ENCODE measurements around the gene LPCAT2.

The LPCAT2 gene, protein sequence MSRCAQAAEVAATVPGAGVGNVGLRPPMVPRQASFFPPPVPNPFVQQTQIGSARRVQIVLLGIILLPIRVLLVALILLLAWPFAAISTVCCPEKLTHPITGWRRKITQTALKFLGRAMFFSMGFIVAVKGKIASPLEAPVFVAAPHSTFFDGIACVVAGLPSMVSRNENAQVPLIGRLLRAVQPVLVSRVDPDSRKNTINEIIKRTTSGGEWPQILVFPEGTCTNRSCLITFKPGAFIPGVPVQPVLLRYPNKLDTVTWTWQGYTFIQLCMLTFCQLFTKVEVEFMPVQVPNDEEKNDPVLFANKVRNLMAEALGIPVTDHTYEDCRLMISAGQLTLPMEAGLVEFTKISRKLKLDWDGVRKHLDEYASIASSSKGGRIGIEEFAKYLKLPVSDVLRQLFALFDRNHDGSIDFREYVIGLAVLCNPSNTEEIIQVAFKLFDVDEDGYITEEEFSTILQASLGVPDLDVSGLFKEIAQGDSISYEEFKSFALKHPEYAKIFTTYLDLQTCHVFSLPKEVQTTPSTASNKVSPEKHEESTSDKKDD

DNA sequence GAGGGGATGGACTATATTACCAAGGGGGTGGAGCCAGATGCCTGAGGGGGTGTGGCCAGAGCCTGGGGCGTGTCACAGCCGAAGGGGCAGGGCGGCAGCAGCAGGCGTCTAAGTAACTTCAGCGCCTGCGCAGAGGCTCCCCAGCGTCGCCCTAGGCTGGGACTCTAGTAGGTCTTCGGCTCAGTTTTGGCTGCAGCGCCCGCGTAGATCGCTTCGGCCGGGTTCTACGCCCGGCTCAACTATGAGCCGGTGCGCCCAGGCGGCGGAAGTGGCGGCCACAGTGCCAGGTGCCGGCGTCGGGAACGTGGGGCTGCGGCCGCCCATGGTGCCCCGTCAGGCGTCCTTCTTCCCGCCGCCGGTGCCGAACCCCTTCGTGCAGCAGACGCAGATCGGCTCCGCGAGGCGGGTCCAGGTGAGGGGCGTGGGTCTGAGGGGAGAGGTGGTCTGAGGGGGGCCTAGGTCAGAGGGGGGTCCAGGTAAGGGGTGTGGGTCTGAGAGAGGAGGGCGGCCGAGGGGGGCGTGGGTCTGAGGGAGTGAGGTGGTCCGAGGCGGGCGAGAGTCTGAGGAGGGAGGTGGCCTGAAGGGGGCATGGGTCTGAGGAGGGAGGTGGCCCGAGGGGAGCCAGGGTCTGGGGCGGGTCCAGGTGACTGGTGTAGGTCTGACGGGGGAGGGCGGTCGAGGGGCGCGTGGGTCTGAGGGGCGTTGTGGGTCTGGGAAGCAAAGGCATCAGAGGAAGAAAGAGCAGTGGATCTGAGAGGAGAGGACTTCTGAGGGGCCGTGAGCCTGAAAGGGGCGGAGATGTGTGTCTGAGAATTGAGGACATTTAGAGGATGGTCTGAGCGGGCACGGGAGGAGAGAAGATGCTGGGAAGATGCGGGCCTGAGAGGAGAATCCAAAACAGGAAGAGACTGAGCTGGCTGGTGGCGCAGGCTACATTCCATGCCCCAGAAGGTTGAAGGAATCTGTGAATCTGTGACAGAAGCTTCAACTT lies at the start of gene LPCAT2:
Gene LPCAT2 (plus strand): TSS at position 132 of the 991 bp plus-strand sequence. CDS start 110 bp downstream, at position 242.
- peak; percentile 68 for DNase-seq

GRCh38 chr16:55462241-55462640 lies 46.6 kb upstream of the LPCAT2 start:
- DNase-seq: no peak

- DNase-seq: no peak
Observed at GRCh38 chr16:55464375-55464774, 44.5 kb upstream of the LPCAT2 start.

DNA sequence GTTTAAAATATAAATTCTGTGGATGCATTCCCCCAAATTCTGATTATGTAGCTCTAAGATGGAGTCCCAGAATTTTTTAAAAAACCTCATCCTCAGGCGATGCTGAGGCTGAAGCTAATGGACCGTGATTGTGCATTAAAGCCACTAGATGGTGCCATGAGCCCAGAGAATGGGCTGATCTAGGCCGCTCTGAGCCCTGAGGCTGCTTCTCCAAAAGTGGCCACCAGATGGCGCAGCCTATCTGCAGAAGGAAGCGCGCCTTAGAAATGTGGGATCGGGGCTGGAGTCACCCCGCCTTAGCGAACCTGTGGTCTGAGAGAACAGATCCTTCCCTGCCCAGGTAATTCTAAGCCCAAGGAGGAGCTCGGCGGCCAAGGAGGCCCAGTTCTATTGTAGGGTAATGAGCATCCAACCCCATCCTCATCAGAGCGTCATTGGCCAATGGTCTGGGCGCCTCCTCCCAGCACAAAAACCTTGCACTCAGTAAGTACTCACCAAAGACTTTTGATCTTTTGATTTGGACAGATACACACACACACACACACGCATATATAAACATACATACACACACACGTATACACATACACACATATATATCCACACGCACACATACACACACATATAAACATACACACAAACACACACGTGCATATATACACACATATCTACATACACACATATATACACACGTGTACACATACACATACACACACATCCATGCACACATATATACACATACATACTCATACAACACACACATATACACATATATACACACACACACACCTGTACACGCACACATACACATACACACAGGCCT lies 43.6 kb upstream of the LPCAT2 start:
- DNase-seq: peak; percentile 74

DNA sequence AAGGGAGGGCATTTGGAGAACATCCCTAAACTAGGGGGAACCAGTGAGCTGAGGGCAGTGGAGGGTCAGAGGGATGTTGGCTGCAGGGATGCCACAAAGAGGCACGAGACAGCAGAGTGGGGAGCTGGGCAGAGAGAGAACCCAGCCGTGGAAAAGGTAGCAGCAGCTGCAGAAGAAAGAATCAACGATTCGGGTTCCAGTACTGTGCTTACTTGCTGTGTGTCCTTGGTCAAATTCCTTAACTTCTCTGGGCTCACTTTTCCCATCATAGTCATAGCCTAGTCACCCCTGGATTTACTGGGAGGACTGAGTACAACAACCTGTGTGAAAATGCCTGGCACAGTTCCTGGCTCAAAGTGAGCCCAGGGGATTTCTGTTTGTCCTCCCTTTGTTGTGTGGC lies 42.7 kb upstream of the LPCAT2 start:
- DNase-seq: no peak

DNA sequence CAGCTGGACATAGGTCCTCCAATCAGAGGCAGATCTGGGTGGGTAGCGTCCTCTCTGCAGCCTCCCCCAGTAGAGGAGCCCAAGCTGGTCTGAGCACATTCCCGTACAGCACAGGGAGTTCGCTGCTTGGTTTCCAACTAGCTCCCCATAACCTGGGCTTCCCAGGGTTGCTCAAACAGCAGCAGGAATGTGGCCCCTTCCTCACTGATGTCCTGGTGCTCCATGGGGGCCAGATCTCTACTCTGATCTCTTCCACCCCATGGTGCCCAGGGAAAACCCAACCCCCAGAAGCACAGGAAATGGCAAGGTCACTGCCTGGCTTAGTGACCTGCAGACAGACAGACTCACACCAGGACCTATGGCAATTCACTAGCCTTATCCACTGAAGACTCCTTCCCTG lies 41.0 kb upstream of the LPCAT2 start:
- no peak for DNase-seq

DNA sequence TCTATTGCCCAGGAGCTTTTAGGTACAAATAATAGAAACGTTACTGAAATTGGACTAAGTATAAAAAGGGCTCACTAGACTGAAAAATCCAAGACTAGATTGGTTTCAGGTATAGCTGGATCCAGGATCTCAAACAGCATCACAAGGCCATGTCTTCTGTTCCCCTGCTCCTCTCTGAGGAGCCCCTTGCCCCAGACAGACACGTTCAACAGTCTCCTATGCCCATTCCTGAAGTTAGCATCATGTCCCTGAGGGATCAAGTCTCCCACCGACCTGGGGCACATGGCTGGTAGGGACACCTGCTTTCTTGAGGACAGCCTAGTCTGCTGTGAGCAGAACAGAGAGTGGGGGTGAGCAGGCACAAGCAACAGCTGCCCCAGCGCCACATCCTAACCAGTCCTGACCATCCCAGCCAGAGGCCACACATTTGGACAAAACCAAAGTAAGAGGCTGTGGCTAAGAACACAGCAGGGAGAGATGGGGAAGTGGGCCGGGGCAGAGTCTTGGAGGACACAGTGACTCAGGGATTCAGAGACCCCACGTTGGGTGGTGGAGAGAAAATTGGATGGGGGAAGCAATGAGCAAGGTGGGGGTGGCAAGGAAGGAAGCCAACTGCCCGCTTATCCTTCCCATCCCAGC lies 40.4 kb upstream of the LPCAT2 start:
- no peak for DNase-seq

DNA sequence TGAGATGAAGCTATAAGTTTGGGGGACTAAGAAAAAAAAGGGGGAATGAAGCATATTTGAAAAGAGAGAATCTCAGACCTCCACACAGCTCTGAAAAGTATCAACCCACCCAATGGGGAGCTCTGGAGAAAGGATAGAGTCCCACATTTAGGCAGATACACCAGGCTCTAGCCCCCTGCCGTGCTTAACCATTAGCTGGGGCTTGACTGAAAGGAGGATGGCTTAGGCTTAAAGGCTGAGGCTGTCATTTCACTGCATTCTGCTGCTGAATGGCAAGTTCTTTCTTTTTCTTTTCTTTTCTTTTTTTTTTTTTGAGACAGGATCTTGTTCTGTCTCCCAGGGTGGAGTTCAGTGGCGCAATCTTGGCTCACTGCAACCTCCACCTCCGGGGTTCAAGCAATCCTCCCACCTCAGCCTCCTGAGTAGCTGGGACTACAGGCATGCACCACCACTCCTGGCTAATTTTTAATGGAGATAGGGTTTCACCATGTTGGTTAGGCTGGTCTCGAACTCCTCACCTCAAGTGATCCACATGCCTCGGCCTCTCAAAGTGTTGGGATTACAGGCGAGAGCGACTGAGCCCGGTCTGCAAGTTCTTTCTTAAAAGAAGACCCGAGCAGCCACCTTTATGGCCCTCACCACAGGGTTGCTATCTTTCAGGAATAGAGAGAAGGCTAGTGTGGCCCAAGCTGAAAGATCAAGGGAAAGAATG lies 38.9 kb upstream of the LPCAT2 start:
- DNase-seq: no peak

DNA sequence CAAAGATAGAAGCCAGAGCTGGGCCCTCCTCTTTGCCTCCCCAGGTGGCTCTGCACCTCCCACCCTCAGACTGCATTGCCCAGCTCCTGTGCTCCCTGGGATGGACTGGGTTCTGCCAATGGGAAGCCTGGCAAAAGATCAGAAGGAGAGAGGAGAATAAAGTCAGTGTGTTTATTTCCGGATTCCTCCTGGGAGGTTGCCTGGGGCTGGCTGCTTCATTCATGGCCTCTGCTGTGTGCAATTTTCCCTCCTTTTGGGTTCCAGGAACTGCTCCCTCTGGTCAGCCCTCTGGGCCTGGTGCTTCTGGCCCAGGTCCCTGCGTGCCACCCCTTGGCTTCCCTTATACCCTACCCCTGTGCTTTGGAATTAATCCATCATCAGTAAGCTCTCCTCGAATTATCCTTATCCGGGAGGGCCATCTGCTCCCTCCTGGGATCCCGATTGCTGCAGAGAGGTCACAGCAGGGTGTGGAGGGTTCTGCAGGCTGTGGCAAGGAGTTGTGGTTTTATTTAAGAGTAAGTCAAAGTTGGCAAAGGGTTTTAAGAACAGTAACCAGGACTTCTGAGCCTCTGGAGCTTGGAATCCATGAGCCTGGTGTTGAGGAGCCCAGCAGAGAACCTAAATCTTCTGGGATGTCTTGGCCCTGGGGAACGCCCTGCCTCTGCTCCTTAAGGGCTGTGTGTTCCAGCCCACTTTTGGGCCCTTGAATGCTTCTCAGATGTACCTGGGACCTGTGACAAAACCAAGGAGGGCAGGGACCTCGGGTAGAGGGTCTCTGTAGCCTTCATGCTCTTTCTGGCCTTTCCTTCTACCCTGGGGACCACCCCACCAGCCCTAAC lies 38.1 kb upstream of the LPCAT2 start:
- DNase-seq: no peak

- DNase-seq: no peak
Observed at GRCh38 chr16:55471448-55472097, 37.3 kb upstream of the LPCAT2 start.

DNA sequence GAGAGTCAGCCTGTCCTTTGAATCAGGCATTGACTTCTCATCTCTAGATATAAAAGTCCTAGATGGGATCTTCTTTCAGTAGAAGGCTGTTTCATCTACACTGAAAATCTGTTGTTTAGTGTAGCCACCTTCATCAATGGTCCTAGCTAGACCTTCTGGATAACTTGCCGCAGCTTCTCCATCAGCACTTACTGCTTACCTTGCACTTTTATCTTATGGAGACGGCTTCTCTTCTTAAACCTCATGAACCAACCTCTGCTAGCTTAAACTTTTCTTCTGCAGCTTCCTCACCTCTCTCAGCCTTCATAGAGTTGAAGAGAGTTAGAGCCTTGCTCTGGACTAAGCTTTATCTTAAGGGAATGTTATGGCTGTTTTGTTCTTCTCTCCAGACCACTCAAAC lies 35.3 kb upstream of the LPCAT2 start:
- no peak for DNase-seq

- DNase-seq: no peak
Observed at GRCh38 chr16:55474821-55475220, 34.1 kb upstream of the LPCAT2 start.

- no peak for DNase-seq
Observed at GRCh38 chr16:55475919-55476318, 33.0 kb upstream of the LPCAT2 start.

GRCh38 chr16:55476625-55477533 lies 32.0 kb upstream of the LPCAT2 start:
- no peak for DNase-seq

GRCh38 chr16:55477736-55478135 lies 31.1 kb upstream of the LPCAT2 start:
- DNase-seq: no peak

- no peak for DNase-seq
Observed at GRCh38 chr16:55478827-55479429, 29.9 kb upstream of the LPCAT2 start, which contains the start of gene MMP2. MMP2 (plus strand) TSS chr16:55479198; CDS start chr16:55479480, 282 bp downstream.

DNA sequence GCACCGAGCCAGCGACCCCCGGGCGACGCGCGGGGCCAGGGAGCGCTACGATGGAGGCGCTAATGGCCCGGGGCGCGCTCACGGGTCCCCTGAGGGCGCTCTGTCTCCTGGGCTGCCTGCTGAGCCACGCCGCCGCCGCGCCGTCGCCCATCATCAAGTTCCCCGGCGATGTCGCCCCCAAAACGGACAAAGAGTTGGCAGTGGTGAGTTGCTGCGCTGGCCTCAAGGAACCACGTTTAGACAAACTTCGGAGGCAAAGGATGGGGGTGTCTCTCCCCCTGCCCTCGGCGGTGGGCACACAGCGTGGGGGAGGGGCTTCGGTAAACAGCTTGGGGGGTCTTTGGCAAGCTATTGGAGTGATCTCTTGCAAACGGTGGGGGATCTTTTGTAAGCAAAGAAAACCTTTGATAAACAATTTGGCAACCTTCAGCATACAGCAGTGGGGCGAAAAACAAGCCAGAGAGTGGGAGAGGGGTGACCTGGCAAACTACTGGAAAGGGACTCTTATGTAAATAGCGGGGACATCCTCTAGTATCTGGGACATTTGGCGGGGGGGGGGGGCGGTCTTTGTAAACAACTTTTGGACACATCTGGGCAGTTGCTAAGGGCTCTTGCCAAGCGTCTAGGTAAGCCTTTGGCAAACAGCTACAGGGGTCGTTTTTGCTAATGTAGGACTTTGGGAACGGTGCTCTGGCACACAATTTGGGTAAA lies 29.3 kb upstream of the LPCAT2 start:
- no peak for DNase-seq

Data from CD4-positive, alpha-beta T cell treated with Interferon gamma for 1 hour (primary cell).